Measurements from ENCODE around the gene CD9.
A peak's percentile ranks its signal among the peaks of the same experiment; 100 is the strongest.

The CD9 gene

DNA sequence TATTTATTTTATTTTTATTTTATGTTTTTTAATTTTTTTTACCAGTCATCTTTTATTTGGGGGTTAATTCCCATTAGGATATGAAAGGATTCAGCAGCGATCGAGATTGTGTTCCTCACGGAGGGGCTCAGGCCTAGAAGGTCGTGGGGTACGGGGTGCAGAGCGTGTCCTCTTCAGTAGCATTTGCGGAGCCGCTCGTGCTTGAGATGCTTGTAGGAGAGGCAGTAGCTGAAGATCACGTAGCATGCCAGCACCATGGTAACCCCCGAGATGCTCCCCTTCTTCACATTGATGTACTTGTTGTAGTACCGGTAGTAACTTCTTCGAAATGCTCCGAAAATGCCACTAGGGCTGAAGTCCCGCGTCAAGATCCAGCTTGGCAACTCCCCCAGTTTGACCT, 69.8 kb downstream of the CD9 start:
- FAIRE-seq (no peak), DNase-seq (ENCODE audit: insufficient read length, low spot score) (no peak)
- no peak for TF ChIP-seq POU2F2 (IDR thresholded peaks at IDR 0.05; ENCODE audit: low read depth, low read length)
- no peak for TF ChIP-seq POLR2A (IDR thresholded peaks at IDR 0.05; ENCODE audit: low read depth, low read length)
- no peak for TF ChIP-seq POLR2AphosphoS5 (IDR thresholded peaks at IDR 0.05; ENCODE audit: low read depth, low read length)
- TF ChIP-seq TAF1 (IDR thresholded peaks at IDR 0.05; ENCODE audit: low read depth, low read length) = no peak
- TF ChIP-seq PAX5 (IDR thresholded peaks at IDR 0.05; ENCODE audit: insufficient read depth, low read length, severe bottlenecking) = no peak
- TF ChIP-seq SPI1 (IDR thresholded peaks at IDR 0.05; ENCODE audit: low read depth, low read length) = no peak

GRCh38 chr12:6271281-6271680, 71.1 kb downstream of the CD9 start:
- TF ChIP-seq POLR2AphosphoS5 (IDR thresholded peaks at IDR 0.05; ENCODE audit: low read depth, low read length) (no peak), TAF1 (IDR thresholded peaks at IDR 0.05; ENCODE audit: low read depth, low read length) (no peak), PAX5 (IDR thresholded peaks at IDR 0.05; ENCODE audit: insufficient read depth, low read length, severe bottlenecking) (no peak), POU2F2 (IDR thresholded peaks at IDR 0.05; ENCODE audit: low read depth, low read length) (no peak), POLR2A (IDR thresholded peaks at IDR 0.05; ENCODE audit: low read depth, low read length) (no peak), SPI1 (IDR thresholded peaks at IDR 0.05; ENCODE audit: low read depth, low read length) (no peak)
- no peak for DNase-seq (ENCODE audit: insufficient read length, low spot score)
- no peak for FAIRE-seq

GRCh38 chr12:6272300-6273204, 72.4 kb downstream of the CD9 start:
- DNase-seq (ENCODE audit: insufficient read length, low spot score) (peak; percentile 45), FAIRE-seq (peak; percentile 79)
- no peak for TF ChIP-seq PAX5 (IDR thresholded peaks at IDR 0.05; ENCODE audit: insufficient read depth, low read length, severe bottlenecking)
- TF ChIP-seq SPI1 (IDR thresholded peaks at IDR 0.05; ENCODE audit: low read depth, low read length) = no peak
- no peak for TF ChIP-seq TAF1 (IDR thresholded peaks at IDR 0.05; ENCODE audit: low read depth, low read length)
- no peak for TF ChIP-seq POLR2AphosphoS5 (IDR thresholded peaks at IDR 0.05; ENCODE audit: low read depth, low read length)
- no peak for TF ChIP-seq POLR2A (IDR thresholded peaks at IDR 0.05; ENCODE audit: low read depth, low read length)
- no peak for TF ChIP-seq POU2F2 (IDR thresholded peaks at IDR 0.05; ENCODE audit: low read depth, low read length)

GRCh38 chr12:6273205-6273540, 73.0 kb downstream of the CD9 start:
- DNase-seq (ENCODE audit: insufficient read length, low spot score) (no peak), FAIRE-seq (no peak)
- TF ChIP-seq SPI1 (IDR thresholded peaks at IDR 0.05; ENCODE audit: low read depth, low read length) (no peak), POLR2AphosphoS5 (IDR thresholded peaks at IDR 0.05; ENCODE audit: low read depth, low read length) (no peak), TAF1 (IDR thresholded peaks at IDR 0.05; ENCODE audit: low read depth, low read length) (no peak), POU2F2 (IDR thresholded peaks at IDR 0.05; ENCODE audit: low read depth, low read length) (no peak)

DNA sequence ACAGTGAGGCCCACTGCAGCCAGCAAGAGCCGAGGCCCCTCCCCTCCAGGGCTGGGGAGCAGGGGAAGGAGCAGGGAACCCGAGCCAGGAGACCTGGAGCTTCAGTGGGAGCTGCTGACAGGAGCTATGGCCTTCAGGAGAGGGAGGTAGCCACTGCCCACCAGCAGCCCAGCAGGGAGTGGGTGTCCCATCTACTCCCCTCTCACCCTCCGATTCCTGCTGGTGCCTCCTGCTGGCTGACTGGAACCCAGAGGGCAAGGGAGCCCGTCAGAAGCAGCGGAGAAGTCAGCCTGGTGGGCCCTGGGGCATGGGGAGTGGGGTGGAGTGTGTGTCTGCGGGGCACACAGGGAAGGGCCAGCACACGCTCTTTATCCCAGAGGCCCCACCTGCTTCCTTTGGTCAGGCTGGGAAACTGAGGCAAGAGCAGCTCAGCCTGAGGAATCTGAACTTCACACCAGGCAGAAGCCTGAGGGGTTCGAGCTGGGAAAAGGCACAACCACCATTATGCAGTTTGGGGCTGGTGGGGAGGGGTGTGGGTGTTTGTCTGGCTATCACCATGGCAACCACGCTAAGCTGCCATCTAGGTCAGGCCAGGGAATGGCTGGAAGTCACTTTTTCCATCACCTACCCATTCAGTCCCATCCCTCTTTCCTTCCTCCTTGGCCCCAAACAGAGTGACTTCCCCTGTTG, 73.5 kb downstream of the CD9 start:
- FAIRE-seq (peak; percentile 65), DNase-seq (ENCODE audit: insufficient read length, low spot score) (no peak)
- TF ChIP-seq POLR2A (IDR thresholded peaks at IDR 0.05; ENCODE audit: low read depth, low read length) = no peak
- TF ChIP-seq POLR2AphosphoS5 (IDR thresholded peaks at IDR 0.05; ENCODE audit: low read depth, low read length) = no peak
- TF ChIP-seq TAF1 (IDR thresholded peaks at IDR 0.05; ENCODE audit: low read depth, low read length) = no peak

DNA sequence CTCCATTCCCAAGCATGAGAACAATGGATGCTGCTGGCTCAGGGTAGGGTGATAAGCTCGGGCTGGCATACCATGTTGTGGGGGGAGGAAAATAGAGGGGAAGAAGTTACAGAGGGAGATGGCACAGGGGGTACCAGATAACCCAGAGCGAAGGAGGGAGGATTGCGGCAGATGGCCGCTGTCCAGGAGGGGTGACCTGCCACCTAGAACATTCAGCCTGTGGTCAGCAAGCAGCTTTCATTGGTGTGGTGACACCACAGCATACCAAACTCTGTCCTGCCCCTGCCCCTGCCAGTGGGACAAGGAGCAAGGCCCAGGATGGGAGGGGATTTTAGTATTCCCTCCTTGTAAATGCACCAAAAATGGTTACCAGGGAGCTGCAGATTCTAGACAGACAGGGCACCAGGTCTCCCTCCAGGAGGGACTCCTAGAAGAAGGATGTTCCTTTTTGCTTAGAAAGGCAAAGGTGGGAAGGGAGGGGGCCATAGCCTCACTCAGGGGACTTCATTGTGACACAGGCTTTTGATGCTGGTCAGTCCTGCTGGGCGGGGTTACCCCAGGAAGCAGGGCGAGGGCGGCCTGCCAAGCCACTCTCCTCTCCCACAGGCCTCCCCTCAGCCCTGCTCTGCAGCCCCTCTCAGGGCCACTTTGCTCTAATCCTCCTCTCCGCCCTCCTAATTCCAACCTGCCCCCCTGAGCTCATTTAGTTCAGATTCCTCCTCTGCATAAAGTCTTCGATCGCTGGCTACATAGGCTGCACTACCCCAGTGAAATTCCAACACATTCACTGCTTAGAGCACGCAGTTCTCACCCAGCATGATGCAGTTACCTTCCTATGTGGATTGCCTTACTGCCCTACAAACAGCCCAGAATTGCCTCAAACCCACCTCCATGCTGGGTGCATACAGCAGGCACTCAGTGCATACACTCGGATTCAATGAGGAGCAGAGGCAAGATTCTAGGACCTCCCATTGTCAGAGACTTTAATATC, 74.3 kb downstream of the CD9 start:
- FAIRE-seq (no peak), DNase-seq (ENCODE audit: insufficient read length, low spot score) (no peak)

DNA sequence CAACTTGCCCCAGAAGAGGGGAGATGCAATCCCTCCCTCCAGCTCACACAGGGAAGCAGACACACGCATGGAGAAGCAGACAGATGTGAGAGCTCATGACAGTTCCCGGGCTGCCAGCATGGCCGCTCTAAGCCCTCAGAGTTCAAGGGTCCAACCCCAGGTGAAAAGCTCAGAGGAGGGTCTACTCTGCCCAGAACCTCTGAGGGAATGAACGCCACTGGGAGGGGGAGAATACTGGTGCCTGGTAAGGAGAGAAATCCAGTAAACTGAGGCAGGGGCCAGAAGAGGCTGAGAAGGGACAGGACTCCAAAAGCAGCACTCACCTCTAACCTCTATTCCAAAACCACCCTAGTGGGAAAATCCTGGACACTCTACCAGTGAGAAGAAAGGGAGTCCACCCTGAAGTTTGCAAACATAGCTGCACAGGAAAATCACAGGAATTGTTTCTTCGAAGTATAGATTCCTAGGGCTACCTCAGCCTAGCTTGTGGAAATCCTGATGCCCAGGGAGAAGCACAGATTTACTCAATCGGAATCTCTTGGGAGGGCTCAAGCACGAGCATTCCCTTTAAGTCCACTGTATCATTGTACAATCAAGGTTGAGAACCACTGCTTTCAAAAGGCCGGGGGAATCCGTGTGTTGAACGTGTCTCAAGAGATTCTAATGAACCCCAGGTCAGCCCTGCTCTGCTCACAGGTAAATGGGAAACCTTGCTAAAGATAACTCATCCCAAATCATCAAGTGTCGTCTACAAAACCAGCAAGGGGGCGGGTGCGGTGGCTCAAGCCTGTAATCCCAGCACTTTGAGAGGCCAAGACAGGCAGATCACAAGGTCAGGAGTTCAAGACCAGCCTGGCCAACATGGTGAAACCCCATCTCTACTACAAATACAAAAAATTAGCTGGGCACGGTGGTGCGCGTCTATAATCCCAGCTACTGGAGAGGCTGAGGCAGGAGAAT, 76.0 kb downstream of the CD9 start:
- FAIRE-seq = no peak
- no peak for DNase-seq (ENCODE audit: insufficient read length, low spot score)
- TF ChIP-seq POLR2A (IDR thresholded peaks at IDR 0.05; ENCODE audit: low read depth, low read length) (no peak), SPI1 (IDR thresholded peaks at IDR 0.05; ENCODE audit: low read depth, low read length) (no peak), POLR2AphosphoS5 (IDR thresholded peaks at IDR 0.05; ENCODE audit: low read depth, low read length) (no peak), PAX5 (IDR thresholded peaks at IDR 0.05; ENCODE audit: insufficient read depth, low read length, severe bottlenecking) (no peak), POU2F2 (IDR thresholded peaks at IDR 0.05; ENCODE audit: low read depth, low read length) (no peak), TAF1 (IDR thresholded peaks at IDR 0.05; ENCODE audit: low read depth, low read length) (no peak)

More for the DNA sequence above, 74.3 kb downstream of the CD9 start:
- no peak for TF ChIP-seq TAF1 (IDR thresholded peaks at IDR 0.05; ENCODE audit: low read depth, low read length)
- no peak for TF ChIP-seq POLR2A (IDR thresholded peaks at IDR 0.05; ENCODE audit: low read depth, low read length)
- TF ChIP-seq POLR2AphosphoS5 (IDR thresholded peaks at IDR 0.05; ENCODE audit: low read depth, low read length) = no peak

- DNase-seq (ENCODE audit: insufficient read length, low spot score) = no peak
These were observed 76.9 kb downstream of the CD9 start for GRCh38 chr12:6276956-6277620.

More at GRCh38 chr12:6276956-6277620, 76.9 kb downstream of the CD9 start:
- no peak for FAIRE-seq
- TF ChIP-seq POU2F2 (IDR thresholded peaks at IDR 0.05; ENCODE audit: low read depth, low read length) = no peak
- no peak for TF ChIP-seq PAX5 (IDR thresholded peaks at IDR 0.05; ENCODE audit: insufficient read depth, low read length, severe bottlenecking)
- no peak for TF ChIP-seq TAF1 (IDR thresholded peaks at IDR 0.05; ENCODE audit: low read depth, low read length)
- TF ChIP-seq SPI1 (IDR thresholded peaks at IDR 0.05; ENCODE audit: low read depth, low read length) = no peak
- no peak for TF ChIP-seq POLR2AphosphoS5 (IDR thresholded peaks at IDR 0.05; ENCODE audit: low read depth, low read length)
- no peak for TF ChIP-seq POLR2A (IDR thresholded peaks at IDR 0.05; ENCODE audit: low read depth, low read length)
